ENCODE data around the gene LRMDA.

LRMDA gene

GRCh38 chr10:76435157-76435556, 1003.7 kb downstream of the LRMDA start:
- H3K27me3 ChIP-seq (ENCODE audit: low read depth): no peaks in the 10 kb centered on the region
- H3K36me3 ChIP-seq (replicated peaks): no peaks in the 10 kb centered on the region
- in situ Hi-C loops (cut with MboI; ENCODE audit: low sequenced_read_pairs): no loop called here
- H3K4me3 ChIP-seq: no peak overlapping the region
- H3K9me3 ChIP-seq: no peaks in the 10 kb centered on the region
- no peaks in the 10 kb centered on the region for H3K4me1 ChIP-seq
- DNase-seq (ENCODE audit: low spot score in 2 of 2): no peak

- in situ Hi-C loops (cut with MboI; ENCODE audit: low sequenced_read_pairs): no loop called here
- Histone ChIP-seq H3K4me1 (no peaks in the 10 kb centered on the region), H3K36me3 (replicated peaks) (no peaks in the 10 kb centered on the region), H3K4me3 (no peak overlapping the region), H3K9me3 (no peaks in the 10 kb centered on the region), H3K27me3 (ENCODE audit: low read depth) (no peaks in the 10 kb centered on the region)
- no peak for DNase-seq (ENCODE audit: low spot score in 2 of 2)
Observed at GRCh38 chr10:76436401-76436811, 1005.0 kb downstream of the LRMDA start.

- H3K4me3 ChIP-seq: no peak overlapping the region
- no peaks in the 10 kb centered on the region for H3K4me1 ChIP-seq
- in situ Hi-C loops (cut with MboI; ENCODE audit: low sequenced_read_pairs): no loop called here
- DNase-seq (ENCODE audit: low spot score in 2 of 2): no peak
- no peaks in the 10 kb centered on the region for H3K9me3 ChIP-seq
- no peaks in the 10 kb centered on the region for H3K27me3 ChIP-seq (ENCODE audit: low read depth)
- no peaks in the 10 kb centered on the region for H3K36me3 ChIP-seq (replicated peaks)
Observed at GRCh38 chr10:76436981-76437380, 1005.6 kb downstream of the LRMDA start.

- in situ Hi-C loops (cut with MboI; ENCODE audit: low sequenced_read_pairs): no loop called here
- Histone ChIP-seq H3K4me3 (no peak overlapping the region), H3K36me3 (replicated peaks) (no peaks in the 10 kb centered on the region), H3K9me3 (no peaks in the 10 kb centered on the region), H3K27me3 (ENCODE audit: low read depth) (no peaks in the 10 kb centered on the region), H3K4me1 (no peaks in the 10 kb centered on the region)
- no peak for DNase-seq (ENCODE audit: low spot score in 2 of 2)
Observed at GRCh38 chr10:76440426-76440825, 1009.0 kb downstream of the LRMDA start.

- in situ Hi-C loops (cut with MboI; ENCODE audit: low sequenced_read_pairs): no loop called here
- no peaks in the 10 kb centered on the region for H3K27me3 ChIP-seq (ENCODE audit: low read depth)
Observed at GRCh38 chr10:76442113-76442512, 1010.7 kb downstream of the LRMDA start.

GRCh38 chr10:76444034-76444800, 1012.8 kb downstream of the LRMDA start:
- H3K9me3 ChIP-seq: no peaks in the 10 kb centered on the region
- no peaks in the 10 kb centered on the region for H3K4me1 ChIP-seq
- H3K4me3 ChIP-seq: no peak overlapping the region
- in situ Hi-C loops (cut with MboI; ENCODE audit: low sequenced_read_pairs): no loop called here
- no peaks in the 10 kb centered on the region for H3K36me3 ChIP-seq (replicated peaks)
- H3K27me3 ChIP-seq (ENCODE audit: low read depth): no peaks in the 10 kb centered on the region
- DNase-seq (ENCODE audit: low spot score in 2 of 2): no peak

More at GRCh38 chr10:76442113-76442512, 1010.7 kb downstream of the LRMDA start:
- Histone ChIP-seq H3K4me3 (no peak overlapping the region), H3K4me1 (no peaks in the 10 kb centered on the region), H3K36me3 (replicated peaks) (no peaks in the 10 kb centered on the region), H3K9me3 (no peaks in the 10 kb centered on the region)
- no peak for DNase-seq (ENCODE audit: low spot score in 2 of 2)

- no peaks in the 10 kb centered on the region for H3K4me1 ChIP-seq
- in situ Hi-C loops (cut with MboI; ENCODE audit: low sequenced_read_pairs): no loop called here
- no peaks in the 10 kb centered on the region for H3K9me3 ChIP-seq
- no peaks in the 10 kb centered on the region for H3K27me3 ChIP-seq (ENCODE audit: low read depth)
- DNase-seq (ENCODE audit: low spot score in 2 of 2): no peak
- H3K36me3 ChIP-seq (replicated peaks): no peaks in the 10 kb centered on the region
- no peak overlapping the region for H3K4me3 ChIP-seq
Observed at GRCh38 chr10:76447578-76447977, 1016.2 kb downstream of the LRMDA start.

GRCh38 chr10:76451911-76452310, 1020.5 kb downstream of the LRMDA start:
- Histone ChIP-seq H3K9me3 (no peaks in the 10 kb centered on the region), H3K4me3 (no peak overlapping the region), H3K27me3 (ENCODE audit: low read depth) (no peaks in the 10 kb centered on the region), H3K4me1 (no peaks in the 10 kb centered on the region), H3K36me3 (replicated peaks) (no peaks in the 10 kb centered on the region)
- in situ Hi-C loops (cut with MboI; ENCODE audit: low sequenced_read_pairs): no loop called here
- DNase-seq (ENCODE audit: low spot score in 2 of 2): no peak

GRCh38 chr10:76453332-76453731, 1021.9 kb downstream of the LRMDA start:
- Histone ChIP-seq H3K27me3 (ENCODE audit: low read depth) (no peaks in the 10 kb centered on the region), H3K4me1 (no peaks in the 10 kb centered on the region), H3K36me3 (replicated peaks) (no peaks in the 10 kb centered on the region), H3K4me3 (no peak overlapping the region), H3K9me3 (no peaks in the 10 kb centered on the region)
- in situ Hi-C loops (cut with MboI; ENCODE audit: low sequenced_read_pairs): no loop called here
- DNase-seq (ENCODE audit: low spot score in 2 of 2): no peak

GRCh38 chr10:76453997-76454396, 1022.6 kb downstream of the LRMDA start:
- Histone ChIP-seq H3K36me3 (replicated peaks) (no peaks in the 10 kb centered on the region), H3K4me3 (no peak overlapping the region), H3K9me3 (no peaks in the 10 kb centered on the region), H3K27me3 (ENCODE audit: low read depth) (no peaks in the 10 kb centered on the region), H3K4me1 (no peaks in the 10 kb centered on the region)
- no peak for DNase-seq (ENCODE audit: low spot score in 2 of 2)
- in situ Hi-C loops (cut with MboI; ENCODE audit: low sequenced_read_pairs): no loop called here

GRCh38 chr10:76454506-76455140, 1023.2 kb downstream of the LRMDA start:
- H3K27me3 ChIP-seq (ENCODE audit: low read depth): no peaks in the 10 kb centered on the region
- H3K4me1 ChIP-seq: no peaks in the 10 kb centered on the region
- in situ Hi-C loops (cut with MboI; ENCODE audit: low sequenced_read_pairs): no loop called here
- H3K9me3 ChIP-seq: no peaks in the 10 kb centered on the region
- no peak for DNase-seq (ENCODE audit: low spot score in 2 of 2)
- no peak overlapping the region for H3K4me3 ChIP-seq
- no peaks in the 10 kb centered on the region for H3K36me3 ChIP-seq (replicated peaks)

- Histone ChIP-seq H3K4me1 (no peaks in the 10 kb centered on the region), H3K9me3 (no peaks in the 10 kb centered on the region), H3K36me3 (replicated peaks) (no peaks in the 10 kb centered on the region), H3K27me3 (ENCODE audit: low read depth) (no peaks in the 10 kb centered on the region), H3K4me3 (no peak overlapping the region)
- in situ Hi-C loops (cut with MboI; ENCODE audit: low sequenced_read_pairs): no loop called here
- DNase-seq (ENCODE audit: low spot score in 2 of 2): no peak
Observed at GRCh38 chr10:76456197-76456596, 1024.8 kb downstream of the LRMDA start.

- no peaks in the 10 kb centered on the region for H3K27me3 ChIP-seq (ENCODE audit: low read depth)
- no peaks in the 10 kb centered on the region for H3K36me3 ChIP-seq (replicated peaks)
- H3K4me3 ChIP-seq: no peak overlapping the region
- no peaks in the 10 kb centered on the region for H3K9me3 ChIP-seq
- DNase-seq (ENCODE audit: low spot score in 2 of 2): no peak
- in situ Hi-C loops (cut with MboI; ENCODE audit: low sequenced_read_pairs): no loop called here
- H3K4me1 ChIP-seq: no peaks in the 10 kb centered on the region
Observed at GRCh38 chr10:76459016-76459730, 1027.7 kb downstream of the LRMDA start.

- no peaks in the 10 kb centered on the region for H3K4me1 ChIP-seq
- no peak overlapping the region for H3K4me3 ChIP-seq
- in situ Hi-C loops (cut with MboI; ENCODE audit: low sequenced_read_pairs): no loop called here
- DNase-seq (ENCODE audit: low spot score in 2 of 2): no peak
- no peaks in the 10 kb centered on the region for H3K9me3 ChIP-seq
- H3K36me3 ChIP-seq (replicated peaks): no peaks in the 10 kb centered on the region
- H3K27me3 ChIP-seq (ENCODE audit: low read depth): no peaks in the 10 kb centered on the region
Observed at GRCh38 chr10:76461024-76461423, 1029.6 kb downstream of the LRMDA start.

All from HAP-1 (cell line).